Hematopoietic multipotent progenitor cell treated with erythropoietin and hydrocortisone succinate and interleukin-3 and kit ligand, for 8 days (in vitro differentiated cells): ENCODE data around the gene TAPT1.
A peak's percentile ranks its signal among the peaks of the same experiment; 100 is the strongest.
"Not testable (repeated sequence)": the region's sequence is repeated elsewhere in the genome, so short reads cannot be mapped to it uniquely, and the experiment has no call there.

Experiments
- DNase-seq: peaks from one replicate; pipeline ENCODE4 v3.0.0-alpha.2; 2015

TAPT1 gene

GRCh38 chr4:16212138-16212782 lies 14.0 kb downstream of the TAPT1 start:
- no peak for DNase-seq

- no peak for DNase-seq
Observed at GRCh38 chr4:16207409-16207808, 18.9 kb downstream of the TAPT1 start.

GRCh38 chr4:16206848-16207247 lies 19.4 kb downstream of the TAPT1 start:
- peak; percentile 8 for DNase-seq

GRCh38 chr4:16206301-16206700 lies 20.0 kb downstream of the TAPT1 start:
- DNase-seq, result no peak

GRCh38 chr4:16205298-16206164 lies 20.7 kb downstream of the TAPT1 start:
- DNase-seq, result peak; percentile 46

GRCh38 chr4:16204505-16204904 lies 21.8 kb downstream of the TAPT1 start:
- no peak for DNase-seq

- DNase-seq, result no peak
Observed at GRCh38 chr4:16203083-16203482, 23.2 kb downstream of the TAPT1 start.

- no peak for DNase-seq
Observed at GRCh38 chr4:16202598-16202997, 23.7 kb downstream of the TAPT1 start.

- peak; percentile 42 for DNase-seq
Observed at GRCh38 chr4:16199093-16199492, 27.2 kb downstream of the TAPT1 start.

- no peak for DNase-seq
Observed at GRCh38 chr4:16197876-16198665, 28.2 kb downstream of the TAPT1 start.

GRCh38 chr4:16196482-16197393 lies 29.5 kb downstream of the TAPT1 start:
- DNase-seq, result no peak

GRCh38 chr4:16195209-16195608 lies 31.1 kb downstream of the TAPT1 start:
- DNase-seq, result no peak

GRCh38 chr4:16194798-16195197 lies 31.5 kb downstream of the TAPT1 start:
- DNase-seq, result not testable (repeated sequence)

- no peak for DNase-seq
Observed at GRCh38 chr4:16194214-16194613, 32.1 kb downstream of the TAPT1 start.

- DNase-seq, result no peak
Observed at GRCh38 chr4:16192631-16193518, 33.4 kb downstream of the TAPT1 start.

GRCh38 chr4:16192057-16192456 lies 34.2 kb downstream of the TAPT1 start:
- no peak for DNase-seq

GRCh38 chr4:16187455-16187854 lies 38.8 kb downstream of the TAPT1 start:
- DNase-seq, result no peak

GRCh38 chr4:16186986-16187385 lies 39.3 kb downstream of the TAPT1 start:
- DNase-seq, result no peak

- no peak for DNase-seq
Observed at GRCh38 chr4:16183604-16184003, 42.7 kb downstream of the TAPT1 start.

- DNase-seq, result no peak
Observed at GRCh38 chr4:16176621-16177020, 49.6 kb downstream of the TAPT1 start.

GRCh38 chr4:16171831-16172230 lies 54.4 kb downstream of the TAPT1 start:
- no peak for DNase-seq
